ENCODE data around the gene PJA2.

PJA2 gene

DNA sequence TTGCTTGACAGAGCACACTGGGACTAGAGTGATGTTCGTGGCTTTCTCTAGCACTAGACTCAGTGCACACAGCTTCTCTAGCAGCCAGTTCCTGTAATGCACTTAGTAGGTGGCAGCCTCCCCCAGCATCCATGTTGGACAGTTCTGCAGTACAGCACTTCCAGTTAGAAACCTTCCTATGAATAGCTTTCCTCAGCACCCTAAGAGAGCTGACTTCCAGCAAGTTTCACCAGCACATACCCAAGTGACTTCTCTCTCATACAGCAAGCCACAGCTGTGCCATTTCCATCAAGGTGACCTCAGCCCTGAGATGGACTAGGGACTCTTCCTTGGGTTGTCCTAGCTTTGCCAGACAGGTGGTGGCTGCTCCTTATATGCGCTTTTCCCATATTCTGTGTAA, 60.4 kb downstream of the PJA2 start:
- no peak for DNase-seq (ENCODE audit: low spot score)

DNA sequence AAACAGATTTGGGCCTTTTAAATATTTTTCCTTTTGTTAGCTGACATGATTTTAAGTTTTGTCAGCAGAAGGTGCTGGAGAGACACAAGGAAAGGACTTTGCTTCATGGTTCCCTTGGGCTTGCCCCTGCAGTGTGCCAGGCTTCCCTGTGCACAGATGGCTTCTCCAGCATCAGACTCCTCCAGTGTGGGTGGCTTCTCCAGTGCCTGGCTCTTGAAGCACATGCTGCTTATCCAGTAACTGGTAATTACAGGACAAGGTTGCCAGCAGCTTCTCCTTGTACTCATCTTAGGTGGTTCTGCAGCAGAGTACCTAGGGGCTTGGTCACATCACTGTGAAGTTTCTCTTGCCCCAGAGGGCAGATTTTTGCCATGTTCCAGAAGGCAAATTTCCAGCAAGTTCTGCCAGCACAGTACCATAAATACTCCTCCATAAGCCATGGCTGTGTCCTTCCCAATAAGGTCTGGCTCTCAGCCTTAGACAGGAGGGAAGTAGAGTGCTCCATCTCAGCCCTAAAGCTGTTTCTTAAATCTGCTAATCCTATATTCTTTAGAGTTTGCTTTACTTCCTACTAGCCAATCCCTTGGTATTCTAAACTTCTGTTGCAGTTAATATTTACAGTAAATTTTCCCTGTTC, 62.4 kb downstream of the PJA2 start:
- no peak for DNase-seq (ENCODE audit: low spot score)

DNA sequence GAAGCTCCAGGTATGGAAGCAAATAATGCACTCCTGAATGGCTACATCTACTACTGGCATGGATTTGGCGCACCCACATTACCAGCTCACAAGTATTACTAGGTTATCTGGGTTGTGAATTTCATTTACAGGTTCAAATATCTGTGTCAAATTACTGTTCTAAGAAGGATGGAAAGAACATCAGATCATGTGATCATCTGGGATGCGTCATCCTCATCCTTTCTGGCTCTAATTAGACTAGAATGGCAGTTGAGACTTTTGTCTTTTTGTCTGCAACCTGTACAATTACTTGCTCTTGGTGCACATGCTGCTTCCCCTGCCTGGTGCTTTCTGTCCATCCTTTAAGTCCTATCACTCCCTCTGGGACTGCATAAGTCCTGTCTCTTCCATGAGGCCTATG, 64.1 kb downstream of the PJA2 start:
- no peak for DNase-seq (ENCODE audit: low spot score)

DNA sequence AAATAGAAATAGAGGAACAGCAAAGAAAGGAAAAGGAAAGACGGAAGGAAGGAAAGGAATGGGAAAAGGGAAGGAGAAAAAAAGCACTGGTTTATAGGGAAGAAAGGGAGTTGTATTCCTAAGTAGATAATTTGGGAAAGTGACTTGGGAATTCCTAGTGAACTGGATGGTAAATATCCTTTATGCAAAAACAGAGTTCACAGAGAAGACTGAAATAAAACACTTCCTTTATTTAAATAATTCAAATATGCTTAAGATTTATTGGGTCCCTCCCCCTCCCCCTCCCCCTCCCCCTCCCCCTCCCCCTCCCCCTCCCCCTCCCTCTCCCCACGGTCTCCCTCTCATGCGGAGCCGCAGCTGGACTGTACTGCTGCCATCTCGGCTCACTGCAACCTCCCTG, 69.4 kb downstream of the PJA2 start:
- DNase-seq (ENCODE audit: low spot score): no peak

DNA sequence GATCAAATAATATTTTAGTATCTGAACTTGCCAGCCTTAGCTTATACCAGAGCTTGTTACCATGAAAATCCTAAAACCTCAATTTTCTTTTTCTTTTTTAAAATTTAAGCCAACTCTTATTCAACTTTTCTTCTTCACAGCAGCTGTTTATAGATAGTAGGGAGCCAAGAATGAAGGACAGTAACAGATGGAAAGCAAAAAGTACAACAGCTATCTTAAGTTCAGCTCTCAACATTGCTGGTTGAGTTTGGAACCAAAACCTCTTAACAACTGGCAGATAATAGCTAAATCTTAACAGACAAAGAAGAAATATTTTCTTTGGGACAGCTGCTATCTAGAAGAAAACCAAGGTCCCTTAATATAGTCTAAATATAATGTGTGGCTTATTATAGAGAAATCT, 74.7 kb downstream of the PJA2 start:
- no peak for DNase-seq (ENCODE audit: low spot score)

DNA sequence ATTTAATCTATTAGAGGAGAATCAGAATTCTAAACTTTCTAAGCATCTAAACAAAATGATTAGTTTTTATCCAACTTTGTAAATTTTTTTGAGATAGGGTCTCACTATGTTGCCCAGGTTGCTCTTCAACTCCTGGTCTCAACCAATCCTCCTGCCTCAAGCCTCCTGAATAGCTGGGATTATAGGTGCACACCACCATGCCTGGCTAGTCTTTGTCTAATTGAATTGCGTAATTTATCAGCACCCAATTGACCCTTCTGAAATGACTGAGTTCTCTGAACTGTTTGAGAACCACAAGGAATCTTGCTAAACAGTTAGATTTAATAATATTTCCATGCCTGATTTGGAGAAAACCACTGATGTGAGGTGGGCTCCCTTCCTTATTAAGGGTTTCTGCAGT, 75.7 kb downstream of the PJA2 start:
- DNase-seq (ENCODE audit: low spot score): no peak

DNA sequence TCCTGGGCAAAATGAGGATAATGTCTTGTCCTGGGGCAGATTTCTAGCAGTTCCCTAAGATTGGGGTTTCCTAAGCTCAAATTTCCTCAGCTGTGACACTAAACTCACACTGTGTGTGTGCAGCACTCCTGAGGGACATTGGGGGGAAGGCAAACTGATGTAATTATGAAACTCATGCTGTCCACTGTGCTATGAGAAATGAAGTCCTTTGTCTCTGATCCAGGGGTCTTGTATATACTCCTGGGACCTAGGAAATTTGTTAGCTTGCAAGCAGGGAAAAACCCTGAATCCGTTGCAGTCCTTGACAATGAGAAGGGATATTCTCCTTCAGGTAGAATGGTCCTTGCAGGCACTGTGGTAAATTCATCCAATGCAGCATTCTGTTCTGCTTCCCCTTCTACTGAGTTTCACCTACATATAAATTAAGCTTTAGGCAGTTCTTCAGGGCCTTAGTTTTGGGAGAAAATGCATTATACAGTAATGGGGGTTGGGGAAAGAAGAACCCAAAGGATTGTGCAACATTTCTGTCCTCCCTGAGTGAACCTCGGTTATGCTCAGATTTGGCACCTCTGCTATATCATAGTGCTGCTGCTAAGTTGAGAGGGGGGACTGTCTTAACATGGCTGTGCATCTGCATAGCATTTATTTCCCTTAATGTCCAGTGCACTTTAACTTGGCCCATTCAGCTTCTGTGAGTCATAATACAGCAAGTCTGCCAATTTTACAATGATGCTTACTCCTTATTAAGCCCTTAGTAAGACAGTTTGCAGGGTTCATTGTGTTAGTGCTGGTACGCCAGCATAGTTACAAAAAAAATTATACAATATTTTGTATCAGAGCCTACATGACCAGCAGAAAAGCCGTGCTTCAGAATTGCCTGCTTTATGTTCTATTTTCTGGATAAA, 80.2 kb downstream of the PJA2 start:
- DNase-seq (ENCODE audit: low spot score): no peak

DNA sequence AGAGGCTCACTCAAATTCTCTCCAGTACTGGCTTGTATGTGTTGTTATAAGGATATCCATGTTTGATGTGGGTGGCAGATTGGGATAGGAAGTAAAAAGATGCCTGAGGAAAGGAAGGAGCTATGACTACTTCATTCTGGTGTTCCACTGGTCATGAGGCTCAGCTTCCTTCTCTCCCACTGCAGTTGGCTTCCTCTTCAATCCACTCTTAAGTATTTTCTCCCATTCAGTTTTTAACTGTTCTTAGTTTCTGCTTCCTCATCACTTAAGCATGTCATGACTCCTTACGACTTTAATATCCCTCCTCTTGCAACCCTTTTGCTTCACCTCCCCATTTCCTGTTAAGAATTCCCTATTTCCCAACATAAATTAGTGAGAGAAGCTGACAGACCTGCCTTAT, 81.1 kb downstream of the PJA2 start:
- DNase-seq (ENCODE audit: low spot score): no peak

DNA sequence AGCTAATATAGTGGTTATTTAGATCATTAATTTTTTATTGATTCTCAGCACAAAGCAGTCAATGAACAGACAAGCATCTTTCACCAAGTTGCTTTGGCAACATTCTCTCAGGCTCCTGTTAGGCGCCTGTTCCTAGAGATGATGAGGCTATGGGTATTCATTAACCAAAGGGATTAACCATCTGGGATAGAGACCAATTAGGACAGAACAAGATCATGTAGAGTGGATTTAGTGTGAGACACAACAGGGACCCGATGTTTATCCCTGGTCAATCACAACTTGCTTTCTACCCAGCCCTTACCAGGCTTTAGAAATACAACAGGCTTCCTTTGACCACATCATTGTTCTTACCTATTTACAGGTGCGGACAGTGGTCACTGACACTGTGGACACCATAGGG, 82.2 kb downstream of the PJA2 start:
- DNase-seq (ENCODE audit: low spot score): no peak

DNA sequence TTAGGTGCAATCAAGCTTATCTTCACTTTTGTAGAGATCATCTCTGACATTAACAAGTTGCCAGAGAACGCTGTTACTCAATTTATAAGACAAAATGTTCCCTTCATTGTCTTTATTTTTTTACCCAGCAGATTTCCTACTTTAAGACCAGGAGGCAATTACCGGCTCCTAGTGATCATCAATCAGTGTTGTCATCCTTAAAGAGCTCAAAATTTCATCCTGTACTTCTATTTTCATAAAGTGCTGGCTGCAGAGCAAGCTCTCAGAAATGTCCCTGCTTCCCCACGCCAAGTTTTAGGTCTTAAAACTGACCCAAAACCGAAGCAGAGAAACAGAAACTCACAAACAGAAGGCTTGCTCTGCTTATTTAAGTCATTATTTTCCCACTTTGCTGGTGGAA, 82.9 kb downstream of the PJA2 start:
- DNase-seq (ENCODE audit: low spot score): no peak

DNA sequence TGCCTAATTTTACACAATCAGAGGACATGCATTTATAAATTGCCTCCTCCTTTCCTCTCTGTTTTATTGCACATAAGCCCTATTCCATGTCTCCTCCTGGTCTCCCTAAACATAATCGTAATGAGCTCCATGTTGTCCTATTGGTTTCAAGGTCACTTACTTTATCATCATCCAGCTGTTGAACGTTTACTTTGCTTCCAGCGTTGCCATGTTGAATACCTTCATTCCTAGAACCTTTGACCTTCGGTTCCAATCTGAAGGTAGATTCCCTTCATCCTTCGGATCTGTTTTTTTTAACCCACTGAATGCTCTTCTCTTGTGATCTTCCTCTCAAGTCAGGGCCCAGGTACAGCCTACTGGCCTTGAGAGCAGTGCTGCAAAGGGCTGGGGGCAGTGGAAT, 84.3 kb downstream of the PJA2 start:
- DNase-seq (ENCODE audit: low spot score): no peak

DNA sequence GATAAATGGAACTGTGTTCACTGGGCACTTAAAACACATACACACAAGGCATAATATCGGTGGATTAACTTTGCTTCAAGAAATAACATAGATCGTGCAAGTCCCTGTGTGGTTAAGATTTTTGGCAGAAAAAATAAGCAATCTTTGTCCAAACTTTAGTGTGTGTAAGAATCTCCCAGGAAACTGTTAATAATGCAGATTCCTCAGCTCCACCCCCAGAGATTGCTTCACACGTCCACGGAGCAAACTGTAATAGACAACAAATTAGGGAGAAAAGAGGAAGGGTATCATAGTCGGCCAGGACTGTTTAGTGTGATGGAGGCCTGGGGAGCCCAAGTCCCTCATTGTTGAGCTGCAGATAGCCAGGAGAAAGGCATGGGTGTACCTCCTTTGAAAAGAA, 84.8 kb downstream of the PJA2 start:
- no peak for DNase-seq (ENCODE audit: low spot score)

DNA sequence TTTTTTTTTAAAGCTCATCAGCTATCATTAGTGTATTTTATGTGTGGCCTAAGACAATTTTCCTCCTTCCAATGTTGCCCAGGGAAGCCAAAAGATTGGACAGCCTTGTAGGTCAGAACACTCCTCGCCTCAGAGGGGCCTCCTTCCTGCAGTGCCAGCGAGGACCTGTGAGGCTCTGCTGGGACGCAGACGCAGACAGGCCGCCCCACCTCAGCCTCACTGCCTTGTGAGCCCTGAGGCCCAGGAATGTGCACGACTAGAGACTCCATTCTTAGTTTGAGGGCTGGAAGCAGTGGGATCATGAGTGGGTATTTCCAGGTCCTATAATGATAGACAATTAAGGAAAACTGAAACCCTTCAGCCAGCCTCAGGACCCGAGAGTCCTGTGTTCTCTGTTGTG, 85.4 kb downstream of the PJA2 start:
- no peak for DNase-seq (ENCODE audit: low spot score)

DNA sequence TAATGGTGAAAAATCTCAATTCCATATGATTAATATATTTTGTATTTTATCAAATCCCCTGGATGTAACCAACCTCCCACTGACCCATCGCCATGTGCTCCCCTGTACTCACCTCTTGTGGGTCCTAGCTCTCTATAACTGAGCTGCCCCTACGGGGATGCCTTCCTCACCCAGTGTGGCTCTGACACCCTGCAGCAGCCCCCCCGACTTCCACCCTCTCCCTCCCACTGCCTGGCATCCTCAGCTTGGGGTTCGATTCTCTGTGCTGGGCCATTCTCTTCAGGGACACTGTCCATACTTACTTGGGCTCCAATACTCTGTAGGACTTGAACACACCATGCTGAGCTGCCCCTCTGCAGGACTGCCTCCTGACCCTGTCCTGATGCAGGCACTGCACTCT, 87.1 kb downstream of the PJA2 start:
- no peak for DNase-seq (ENCODE audit: low spot score)

DNA sequence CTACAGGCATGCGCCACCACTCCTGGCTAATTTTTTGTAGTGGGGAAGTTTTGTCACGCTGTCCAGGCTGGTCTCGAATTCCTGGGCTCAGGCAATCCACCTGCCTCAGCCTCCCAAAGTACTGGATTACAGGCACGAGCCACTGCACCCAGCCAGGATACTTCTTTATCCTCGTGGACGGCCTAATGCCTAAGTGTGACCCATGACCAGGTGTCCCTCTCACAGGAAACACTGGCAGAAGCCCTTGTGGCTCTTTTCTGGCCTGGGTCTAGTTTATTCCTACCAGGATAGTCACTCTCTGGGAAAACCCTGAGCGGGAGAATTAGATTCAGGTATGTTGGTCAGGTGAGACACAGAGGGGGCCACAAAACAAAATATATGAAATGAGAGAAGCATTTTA, 90.4 kb downstream of the PJA2 start:
- DNase-seq (ENCODE audit: low spot score): no peak

DNA sequence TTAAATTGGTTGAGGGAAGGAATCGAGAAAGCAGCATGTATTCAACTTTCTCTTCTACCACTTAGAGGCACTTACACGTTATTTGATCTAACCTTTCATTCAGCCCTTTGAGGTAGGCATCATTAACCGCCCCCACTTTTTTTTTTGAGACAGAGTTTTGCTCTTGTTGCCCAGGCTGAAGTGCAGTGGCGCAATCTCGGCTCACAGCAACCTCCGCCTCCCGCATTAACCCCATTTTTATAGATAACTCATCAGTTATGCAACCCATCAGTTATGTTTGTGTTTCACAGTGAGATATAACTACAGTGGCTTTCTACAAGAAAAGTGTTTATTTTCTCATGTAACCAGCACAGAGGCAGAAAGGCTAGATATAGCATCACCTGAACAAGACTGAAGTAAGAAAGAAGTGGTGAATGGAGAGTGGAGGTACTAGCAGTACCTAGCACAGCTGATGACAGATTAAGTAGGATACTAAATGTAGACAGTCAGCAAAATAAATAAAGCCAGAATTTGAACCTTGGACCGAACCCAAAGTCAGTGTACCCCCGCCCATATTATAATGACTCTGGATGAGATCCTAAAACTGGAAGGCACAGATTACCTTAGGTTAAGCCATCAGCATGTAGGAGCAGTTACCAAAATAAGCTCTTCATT, 91.2 kb downstream of the PJA2 start:
- no peak for DNase-seq (ENCODE audit: low spot score)

DNA sequence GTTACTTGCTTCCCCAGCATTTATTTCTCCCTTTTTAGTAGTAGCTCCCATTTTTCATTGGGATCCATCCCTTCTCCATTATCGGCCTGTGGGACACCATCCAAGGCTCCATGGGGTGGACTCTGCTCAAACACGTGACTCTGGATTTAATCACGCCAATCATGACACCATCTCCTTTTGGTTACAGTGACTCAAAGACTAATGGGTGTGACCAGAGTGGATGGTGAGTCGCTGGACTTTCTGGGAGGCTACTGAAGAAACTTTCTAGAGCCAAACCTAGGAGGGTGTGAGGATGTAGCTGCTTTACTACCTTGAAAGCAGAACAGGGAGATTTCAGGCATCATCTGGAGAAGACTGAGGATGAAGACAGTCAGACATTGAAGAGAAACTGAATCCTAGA, 93.1 kb downstream of the PJA2 start:
- DNase-seq (ENCODE audit: low spot score): no peak

DNA sequence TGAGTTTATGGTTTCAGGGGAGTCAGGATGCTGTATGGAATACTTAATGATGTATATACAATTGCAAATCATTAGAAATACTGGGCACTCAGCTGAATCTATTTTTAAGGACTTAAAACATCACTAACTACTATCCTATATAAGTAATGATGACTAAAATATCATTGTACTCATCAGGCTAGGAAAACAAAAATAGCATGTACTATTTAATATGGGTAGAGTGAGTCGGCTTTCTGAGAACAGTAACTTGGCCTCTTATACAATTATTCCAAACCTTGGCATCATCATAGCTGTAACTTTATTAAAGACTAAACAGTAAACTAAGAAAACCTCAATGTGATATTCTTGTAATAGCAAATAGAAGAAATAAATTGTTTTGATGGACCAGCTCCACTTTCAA, 94.5 kb downstream of the PJA2 start:
- DNase-seq (ENCODE audit: low spot score): no peak

DNA sequence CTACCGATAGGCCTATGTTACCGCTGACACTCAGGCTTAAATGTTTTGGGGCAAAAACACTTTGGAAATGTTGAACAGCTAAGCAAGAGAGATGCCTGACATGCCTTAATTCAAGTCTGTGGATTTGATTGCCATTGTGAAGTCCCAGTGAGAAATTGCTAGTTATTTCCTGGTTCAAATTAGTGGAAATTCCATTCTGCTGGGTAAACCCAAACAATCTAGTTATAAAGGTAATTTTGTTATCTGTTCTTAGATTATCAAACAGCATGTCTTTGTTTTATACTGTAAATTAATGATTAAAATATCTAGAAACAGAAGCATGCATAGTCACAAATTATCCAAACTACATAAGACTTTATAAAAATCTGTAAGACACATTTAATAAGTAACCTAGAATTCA, 96.6 kb downstream of the PJA2 start:
- DNase-seq (ENCODE audit: low spot score): no peak

DNA sequence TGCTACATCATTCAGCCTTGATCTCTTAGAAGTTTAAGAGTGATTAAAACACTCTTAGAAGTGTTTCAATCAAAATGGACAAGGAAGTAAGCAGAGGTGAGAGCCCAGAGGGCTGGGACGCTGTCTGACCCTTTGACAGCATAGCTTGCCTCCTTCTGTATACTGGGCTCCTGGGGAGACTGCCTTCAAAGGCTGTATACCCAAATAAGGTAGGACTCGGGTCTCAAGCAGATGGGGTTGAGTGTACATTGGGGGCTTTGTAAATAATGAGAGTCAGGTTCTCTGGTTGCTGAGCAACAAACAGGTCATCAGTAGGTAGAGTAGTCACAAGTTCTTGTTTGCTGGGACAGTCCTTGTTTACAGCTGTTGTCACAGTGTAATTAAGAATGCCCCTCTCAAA, 97.1 kb downstream of the PJA2 start:
- no peak for DNase-seq (ENCODE audit: low spot score)

DNA sequence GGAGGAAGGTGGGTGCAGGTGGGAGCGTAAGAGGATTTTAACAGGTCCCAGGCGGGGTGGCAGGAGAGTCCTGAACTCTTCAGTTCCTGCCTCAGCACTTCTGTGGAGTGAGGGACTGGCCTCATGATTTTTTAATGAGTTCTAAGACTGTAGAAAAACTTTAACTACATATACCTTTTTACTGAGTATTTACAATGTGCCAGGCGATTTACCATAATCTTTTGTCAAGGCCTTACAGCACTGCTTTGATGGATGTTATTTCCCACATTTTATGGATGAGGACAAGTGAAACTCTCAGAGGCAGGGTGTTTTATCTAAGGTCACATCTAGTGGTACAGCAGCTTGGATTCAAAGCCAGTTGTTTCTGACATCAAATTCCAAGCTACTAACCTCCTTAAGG, 99.5 kb downstream of the PJA2 start:
- DNase-seq (ENCODE audit: low spot score): no peak

DNA sequence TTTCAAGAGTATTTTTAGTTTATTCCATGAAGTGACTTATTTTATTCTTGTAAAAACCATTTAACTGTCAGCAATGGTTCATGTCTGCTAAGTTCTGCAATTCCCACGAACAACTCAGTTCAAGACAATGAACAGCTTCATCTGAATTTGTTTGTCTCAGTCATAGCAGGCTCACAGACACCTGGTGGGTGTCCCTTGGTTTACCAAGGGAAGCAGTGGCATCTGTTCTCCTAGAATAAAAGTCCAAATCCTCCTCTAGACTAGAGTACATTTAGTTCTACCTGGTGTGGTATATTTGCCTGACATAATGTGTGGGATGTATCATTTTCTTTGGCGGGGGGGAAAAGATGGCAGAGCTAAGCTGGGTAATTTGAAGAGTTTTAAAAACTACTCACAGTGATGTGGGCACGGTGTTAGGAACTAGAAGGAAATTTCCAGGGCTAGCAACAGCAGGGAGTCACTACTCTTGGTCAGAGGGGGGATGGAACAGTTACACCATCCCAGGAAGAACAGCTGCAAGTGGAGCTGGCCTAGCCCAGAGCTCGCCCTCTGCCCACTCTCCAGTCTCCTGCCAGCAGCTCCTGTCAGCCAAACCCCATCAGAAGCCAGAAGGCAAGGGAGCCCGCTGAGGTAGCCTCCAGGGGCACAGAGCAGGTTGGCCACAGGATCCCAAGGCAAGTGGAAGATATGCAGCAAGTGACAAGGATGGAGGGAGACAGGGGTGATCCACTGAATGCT, 100.3 kb downstream of the PJA2 start:
- DNase-seq (ENCODE audit: low spot score): no peak

DNA sequence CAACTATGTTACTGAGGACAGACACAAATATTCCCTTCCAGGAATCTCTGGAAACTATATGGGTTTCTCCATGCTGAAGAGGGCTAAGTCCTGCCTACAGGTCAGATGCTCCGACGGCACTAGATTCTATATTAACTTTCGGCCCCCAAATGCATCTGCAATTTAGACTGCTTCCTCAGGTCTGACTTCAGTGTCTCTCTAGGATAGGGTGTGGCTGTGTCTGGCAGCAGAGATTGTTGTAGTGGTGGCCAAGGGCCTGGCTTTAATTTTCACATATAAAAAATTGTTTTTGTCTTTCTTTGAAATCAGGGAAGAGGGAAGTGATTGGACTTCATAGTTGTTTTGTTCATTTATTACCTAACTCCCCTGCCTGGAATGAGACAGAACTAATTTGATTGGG, 101.8 kb downstream of the PJA2 start:
- no peak for DNase-seq (ENCODE audit: low spot score)

Measured in left forelimb (tissue), 1 donor.